ENCODE data around the gene TSPAN16. TPM values are rescaled to one million over a fixed set of nuclear protein-coding genes. Genes with fewer than 3 reads are reported as not detected.

Gene TSPAN16
- total and polyA plus RNA-seq, 2 donors (not counting 3 experiments of a cell fraction or from before 2014, with no cell fraction given), result not detected

- Histone ChIP-seq H2AFZ (ENCODE audit: low read depth, low read length) (no peak overlapping the region), H3K9me1 (replicated peaks; ENCODE audit: control insufficient read depth, extremely low read depth, insufficient read depth, low read length) (no peaks in the 10 kb centered on the region), H3K79me2 (ENCODE audit: control insufficient read depth, insufficient read depth, low read length) (no peaks in the 10 kb centered on the region), H4K20me1 (replicated peaks; ENCODE audit: control insufficient read depth, extremely low read depth, insufficient read depth, low read length) (no peaks in the 10 kb centered on the region), H3K4me2 (ENCODE audit: insufficient read depth, low read length) (no peak overlapping the region), H3K36me3 (ENCODE audit: control insufficient read depth in 2 of 2, extremely low read depth in 1 of 2, insufficient read depth in 2 of 2, low read length in 2 of 2) (peaks cover 0 to 15% of the 10 kb centered on the region in 2 experiments), H3K9me3 (replicated peaks; ENCODE audit: control insufficient read depth, insufficient read depth, low read length) (no peaks in the 10 kb centered on the region), H3K4me1 (ENCODE audit: control insufficient read depth, extremely low read depth, insufficient read depth, low read length) (no peaks in the 10 kb centered on the region), H3K27me3 (ENCODE audit: control insufficient read depth in 2 of 2, insufficient read depth in 2 of 2, low read length in 2 of 2) (no peaks in the 10 kb centered on the region), H3K27ac (ENCODE audit: insufficient read depth, low read depth, low read length) (no peak overlapping the region), H3K9ac (replicated peaks; ENCODE audit: extremely low read depth, insufficient read depth, low read length) (no peak overlapping the region), H3K4me3 (replicated peaks in 1 of 3; ENCODE audit: insufficient read depth in 1 of 3, low read depth in 1 of 3, low read length in 3 of 3) (no peak overlapping the region)
- intact Hi-C loops (cut with micrococcal nuclease) (no loop called here), dilution Hi-C loops (cut with MboI; ENCODE audit: extremely low pct_ligation_motif_present, low sequenced_read_pairs) (no loop called here)
- POLR2A ChIA-PET, result no interaction called here
- FAIRE-seq, result no peak
- no TSS peak for BruUV-seq (replicated peaks)
- no peak for DNase-seq (ENCODE audit: low read depth, low spot score)
- TF ChIP-seq, protein P1, sequence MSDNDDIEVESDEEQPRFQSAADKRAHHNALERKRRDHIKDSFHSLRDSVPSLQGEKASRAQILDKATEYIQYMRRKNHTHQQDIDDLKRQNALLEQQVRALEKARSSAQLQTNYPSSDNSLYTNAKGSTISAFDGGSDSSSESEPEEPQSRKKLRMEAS (IDR thresholded peaks at IDR 0.05; ENCODE audit: insufficient read depth, insufficient read length), result no peak
- TF ChIP-seq CTCF (IDR thresholded peaks at IDR 0.05; ENCODE audit: extremely low read depth in 1 of 2, insufficient read depth in 1 of 2, low read depth in 1 of 2, low read length in 2 of 2), result no peak
- CTCF ChIA-PET, result no interaction called here
Measured at GRCh38 chr19:11330127-11330526, 34.2 kb downstream of the TSPAN16 start.

- Histone ChIP-seq H3K79me2 (ENCODE audit: control insufficient read depth, insufficient read depth, low read length) (no peaks in the 10 kb centered on the region), H3K4me1 (ENCODE audit: control insufficient read depth, extremely low read depth, insufficient read depth, low read length) (no peaks in the 10 kb centered on the region), H4K20me1 (replicated peaks; ENCODE audit: control insufficient read depth, extremely low read depth, insufficient read depth, low read length) (no peaks in the 10 kb centered on the region), H3K9ac (replicated peaks; ENCODE audit: extremely low read depth, insufficient read depth, low read length) (no peak overlapping the region), H3K27ac (ENCODE audit: insufficient read depth, low read depth, low read length) (no peak overlapping the region), H3K27me3 (ENCODE audit: control insufficient read depth in 2 of 2, insufficient read depth in 2 of 2, low read length in 2 of 2) (no peaks in the 10 kb centered on the region), H3K4me3 (replicated peaks in 1 of 3; ENCODE audit: insufficient read depth in 1 of 3, low read depth in 1 of 3, low read length in 3 of 3) (no peak overlapping the region), H3K9me1 (replicated peaks; ENCODE audit: control insufficient read depth, extremely low read depth, insufficient read depth, low read length) (no peaks in the 10 kb centered on the region), H3K4me2 (ENCODE audit: insufficient read depth, low read length) (no peak overlapping the region), H3K36me3 (ENCODE audit: control insufficient read depth in 2 of 2, extremely low read depth in 1 of 2, insufficient read depth in 2 of 2, low read length in 2 of 2) (peaks cover 0 to 22% of the 10 kb centered on the region in 2 experiments), H3K9me3 (replicated peaks; ENCODE audit: control insufficient read depth, insufficient read depth, low read length) (no peaks in the 10 kb centered on the region), H2AFZ (ENCODE audit: low read depth, low read length) (no peak overlapping the region)
- DNase-seq (ENCODE audit: low read depth, low spot score) (no peak), FAIRE-seq (no peak)
- ChIA-PET POLR2A (no interaction called here), CTCF (interaction anchor here (0.6 to 1.4 kb wide), 4 partner anchors 8 to 87 kb away, joined by 3 to 5 read pairs (median 4); partner anchors contain the start of genes RAB3D and RGL3)
- TF ChIP-seq, protein P1 (IDR thresholded peaks at IDR 0.05; ENCODE audit: insufficient read depth, insufficient read length), result no peak
- TF ChIP-seq POLR2AphosphoS5 (IDR thresholded peaks at IDR 0.05; ENCODE audit: insufficient read depth, low read depth, low read length) (no peak), JUN (IDR thresholded peaks at IDR 0.05; ENCODE audit: borderline replicate concordance, insufficient read depth, insufficient read length, low read depth) (no peak), GATA2 (IDR thresholded peaks at IDR 0.05; ENCODE audit: insufficient read depth, insufficient read length, low read depth, low read length) (no peak), FOS (IDR thresholded peaks at IDR 0.05; ENCODE audit: borderline replicate concordance, insufficient read depth, low read length) (no peak), CTCF (IDR thresholded peaks at IDR 0.05; ENCODE audit: extremely low read depth in 1 of 2, insufficient read depth in 1 of 2, low read depth in 1 of 2, low read length in 2 of 2) (no peak)
- BruUV-seq (replicated peaks), result no TSS peak
- dilution Hi-C loops (cut with MboI; ENCODE audit: extremely low pct_ligation_motif_present, low sequenced_read_pairs), result no loop called here
- intact Hi-C loops (cut with micrococcal nuclease), result no loop called here
Measured at GRCh38 chr19:11331502-11331901, 35.5 kb downstream of the TSPAN16 start.
